Liver (tissue), 10 donors: ENCODE measurements around the gene ALDH1L1. TPM values are rescaled to one million over a fixed set of nuclear protein-coding genes. Genes with fewer than 3 reads are reported as not detected.

Experiments used
- DNase-seq: peaks from one replicate; pipeline ENCODE4 v3.0.0-alpha.2; 2017; ENCODE audit warnings: low spot score
- H3K27ac ChIP-seq, 2 donors: one replicate each; pipeline ENCODE4 v1.7.0; 2013; ENCODE audit warnings: inconsistent platforms in 2 of 2, low read length in 2 of 2, control low read depth in 1 of 2, low read depth in 1 of 2, mild to moderate bottlenecking in 1 of 2
- H3K27me3 ChIP-seq, 4 donors: one replicate each; pipeline versions ENCODE4 v1.6.1 to v1.7.0; 2013; ENCODE audit warnings: low read length in 3 of 4, inconsistent platforms in 1 of 4, mild to moderate bottlenecking in 1 of 4, moderate library complexity in 1 of 4; ENCODE audit not compliant: control insufficient read depth in 4 of 4, insufficient read depth in 4 of 4
- H3K36me3 ChIP-seq, 4 donors: one replicate each; pipeline versions ENCODE4 v1.6.1 to v1.7.0; 2013; ENCODE audit warnings: low read length in 3 of 4, mild to moderate bottlenecking in 3 of 4, low read depth in 1 of 4, moderate library complexity in 1 of 4; ENCODE audit not compliant: control insufficient read depth in 4 of 4, insufficient read depth in 3 of 4
- H3K4me1 ChIP-seq, 4 donors: one replicate each; pipeline versions ENCODE4 v1.6.1 to v1.7.0; 2013; ENCODE audit warnings: low read length in 3 of 4, mild to moderate bottlenecking in 3 of 4, moderate library complexity in 1 of 4; ENCODE audit not compliant: control insufficient read depth in 4 of 4, insufficient read depth in 4 of 4
- H3K4me3 ChIP-seq, 3 donors: one replicate each; pipeline versions ENCODE4 v1.6.1 to v1.7.0; 2013; ENCODE audit warnings: low read length in 3 of 3, control low read depth in 1 of 3, low read depth in 1 of 3, mild to moderate bottlenecking in 1 of 3
- H3K9ac ChIP-seq, 2 donors: one replicate each; pipeline ENCODE4 v1.7.0; 2013; ENCODE audit warnings: low read length in 2 of 2, mild to moderate bottlenecking in 2 of 2, moderate library complexity in 2 of 2, control low read depth in 1 of 2, low read depth in 1 of 2
- H3K9me3 ChIP-seq, 4 donors: one replicate each; pipeline versions ENCODE4 v1.6.1 to v1.7.0; 2013; ENCODE audit warnings: low read length in 3 of 4; ENCODE audit not compliant: control insufficient read depth in 4 of 4
- GABPA ChIP-seq, 2 donors: IDR thresholded peaks in 1 of 2; conservative IDR thresholded peaks in 1 of 2; 2 replicates each; pipeline ENCODE4 v1.6.1; 2016; ENCODE audit warnings: antibody characterized with exemption in 2 of 2, mild to moderate bottlenecking in 1 of 2, moderate library complexity in 1 of 2
- WGBS: extraction: QIAGEN DNeasy Blood & Tissue Kit; methylation state at CpG from one replicate; pipeline ENCODE4 v1.1.7; 2013; 5-methylcytosine and 5-hydroxymethylcytosine counted together
- polyA plus RNA-seq, 2 donors: library from polyadenylated mRNA; stranded (reverse) in 1 of 2; unstranded in 1 of 2; fragments of 200-250 nt in 1 of 2; fragments of >200 nt in 1 of 2; fragmentation: Nextera tagmentation in 1 of 2; extraction: Ambion mirVana in 1 of 2; gene quantifications; one replicate each; pipeline versions ENCODE4 v1.2.1 to v1.2.3, GENCODE V29; 2013 to 2015
- small RNA-seq: library from RNA; depleted of rRNA; stranded (forward); fragments of <200 nt; gene quantifications from one replicate; pipeline ENCODE3, GENCODE V24; 2014
- total RNA-seq, 2 donors: library from RNA; depleted of rRNA; stranded (reverse); fragments of >200 nt; gene quantifications; one replicate each; pipeline ENCODE4 v1.2.3, GENCODE V29; 2014
- donor health status: healthy.
- donor health status: healthy.
- donor health status: healthy.
- donor health status: healthy.
- donor health status: healthy.

Gene ALDH1L1
- total and polyA plus RNA-seq, 4 donors, result 46.7 to 234 (median 147) TPM

- no peaks in the 10 kb centered on the region for H3K9me3 ChIP-seq
- TF ChIP-seq GABPA (IDR thresholded peaks at IDR 0.05 in 1 of 2, conservative IDR thresholded peaks at IDR 0.05 in 1 of 2), result no peak
- H3K4me1 ChIP-seq, result no peaks in the 10 kb centered on the region
- no peaks in the 10 kb centered on the region for H3K36me3 ChIP-seq
- H3K4me3 ChIP-seq, result no peak overlapping the region
- no peak for DNase-seq
- no peak overlapping the region for H3K27ac ChIP-seq
- WGBS, result 96% methylated on average over 6 of the region's 6 CpGs
- no peak overlapping the region for H3K9ac ChIP-seq
- no peaks in the 10 kb centered on the region for H3K27me3 ChIP-seq
Measured at GRCh38 chr3:126053949-126054569, 126.3 kb downstream of the ALDH1L1 start.

Small RNA genes within 50 kb of the gene (small RNA-seq; reads per million reads assigned to genes)
- gene RNU1-30P, result not detected

Other genes starting within 250 kb of the ALDH1L1 start
- gene ROPN1B, start 211.4 kb downstream of the ALDH1L1 start, total RNA-seq, result under 1 TPM in 1 of 2 donors, not detected in 1; 0.84 TPM
- under 1 TPM; 0.69 to 0.72 TPM for gene ROPN1B, start 211.4 kb downstream of the ALDH1L1 start, polyA plus RNA-seq
- gene SLC41A3, start 96.5 kb downstream of the ALDH1L1 start, total RNA-seq, result 10 to 100 TPM; 14.2 to 19.8 TPM
- 10 to 100 TPM in 1 of 2 donors, 1 to 10 TPM in 1; 9.3 to 11.2 TPM for gene SLC41A3, start 96.5 kb downstream of the ALDH1L1 start, polyA plus RNA-seq
- gene KLF15, start 176.8 kb upstream of the ALDH1L1 start, total RNA-seq, result 100 to 1,000 TPM in 1 of 2 donors, 10 to 100 TPM in 1; 21.4 to 103 TPM
- 10 to 100 TPM; 27.6 to 71.0 TPM for gene KLF15, start 176.8 kb upstream of the ALDH1L1 start, polyA plus RNA-seq
- not detected for gene CFAP100, start 214.3 kb upstream of the ALDH1L1 start, total RNA-seq
- gene CFAP100, start 214.3 kb upstream of the ALDH1L1 start, polyA plus RNA-seq, result not detected